Ramos (cell line): Measurements from ENCODE around the gene PNMA3.
"Not testable (repeated sequence)": the region's sequence is repeated elsewhere in the genome, so short reads cannot be mapped to it uniquely, and the experiment has no call there.

Experiments
- in situ Hi-C: fragments of 300-500 bp; cut with MboI; formaldehyde crosslinking; loops from one replicate; pipeline ENCODE4 v1.14.3; 2022; ENCODE audit warnings: low sequenced_read_pairs; ENCODE audit not compliant: unreplicated experiment

Gene PNMA3

DNA sequence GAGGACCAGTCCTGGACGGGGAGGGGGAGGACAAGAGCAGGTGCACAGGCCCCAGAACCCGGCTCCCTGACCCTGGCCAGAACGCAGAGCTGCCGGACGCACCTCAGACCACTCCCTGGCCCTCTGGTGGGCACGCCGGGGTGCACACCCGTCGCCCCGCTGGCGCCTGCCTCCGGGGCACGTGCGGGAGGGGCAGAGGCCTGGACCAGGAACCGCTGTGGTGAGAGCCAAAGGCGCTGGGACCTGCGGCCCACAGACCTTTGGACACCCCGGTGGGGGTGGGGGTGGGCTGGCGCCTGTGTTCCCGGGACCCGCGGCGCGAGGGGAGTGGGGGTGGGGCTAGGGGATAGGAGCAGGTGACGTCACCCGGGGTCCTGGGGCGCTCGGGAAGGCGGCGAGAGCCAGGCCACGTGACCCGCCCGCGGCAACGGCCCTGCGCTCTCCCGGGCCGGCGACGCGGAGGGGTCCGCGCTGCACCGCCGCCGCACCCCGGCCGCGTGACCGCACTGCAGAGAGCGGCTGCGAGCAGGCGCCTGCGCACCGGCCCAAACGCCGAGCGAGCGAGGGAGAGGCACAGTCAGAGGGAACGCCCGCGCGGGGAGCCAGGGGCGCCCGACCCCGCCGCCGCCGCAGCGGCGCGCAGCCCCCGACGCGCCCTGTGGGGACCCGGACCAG, 15.8 kb downstream of the PNMA3 start, which contains the start of gene PNMA6A:
TSS of gene PNMA6A (plus strand) at position 546 of the 675 bp plus-strand sequence. CDS start 609 bp downstream, outside the sequence.
- in situ Hi-C loops = not testable (repeated sequence)

GRCh38 chrX:153073331-153073730, 17.1 kb downstream of the PNMA3 start:
- in situ Hi-C loops = not testable (repeated sequence)

DNA sequence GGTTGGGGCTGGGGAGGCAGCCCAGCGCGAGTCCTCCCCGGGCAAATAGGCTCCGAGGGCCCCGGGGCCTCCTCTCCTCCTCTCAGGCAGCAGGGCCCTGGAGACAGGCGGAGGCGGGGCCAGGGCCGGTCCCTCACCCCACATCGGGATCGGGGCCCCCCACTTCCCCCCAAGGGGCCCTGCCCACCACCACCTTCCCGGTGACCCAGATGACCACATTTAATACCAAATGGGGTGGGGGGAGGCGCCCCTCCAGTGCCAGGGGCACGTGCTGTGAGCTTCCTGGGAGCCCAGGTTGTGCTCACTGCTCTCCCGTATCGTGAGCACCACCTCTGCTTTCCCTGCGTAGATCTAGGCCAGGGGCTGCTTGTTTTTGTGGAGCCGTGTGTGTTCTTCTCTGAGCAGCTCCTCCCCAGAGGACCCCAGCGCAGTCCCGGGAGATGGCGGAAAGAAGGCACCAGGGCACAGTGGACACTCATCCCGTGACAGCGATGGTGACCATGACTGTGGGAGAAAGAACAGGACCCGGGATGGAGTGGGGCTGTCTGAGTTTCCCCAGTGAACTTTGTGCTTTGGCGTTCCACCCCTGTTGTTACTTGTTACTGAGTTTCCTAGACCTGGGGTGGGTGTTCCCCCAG, 18.1 kb downstream of the PNMA3 start:
- in situ Hi-C loops = no loop called here

DNA sequence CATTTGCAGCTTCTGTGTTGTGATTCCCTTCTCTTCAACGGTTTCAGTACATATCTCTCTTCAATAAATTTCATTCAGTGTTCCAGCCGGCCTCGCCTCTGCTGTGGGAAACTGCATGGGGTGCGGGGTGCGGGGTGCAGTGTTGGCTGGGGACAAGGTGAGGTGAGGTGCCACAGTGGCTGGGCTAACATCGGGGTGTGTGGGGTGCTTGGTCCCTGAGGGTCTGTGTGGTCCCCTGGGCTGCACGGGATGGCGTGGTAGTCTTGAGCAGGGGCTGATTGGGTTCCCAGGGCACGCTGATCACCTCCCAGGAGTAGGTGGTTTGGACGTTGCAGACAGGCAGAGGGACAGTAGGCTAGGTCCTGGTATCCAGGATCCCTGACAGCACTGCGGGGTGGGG, 18.7 kb downstream of the PNMA3 start:
- in situ Hi-C loops = no loop called here

GRCh38 chrX:153075366-153075765, 19.1 kb downstream of the PNMA3 start:
- in situ Hi-C loops = no loop called here

DNA sequence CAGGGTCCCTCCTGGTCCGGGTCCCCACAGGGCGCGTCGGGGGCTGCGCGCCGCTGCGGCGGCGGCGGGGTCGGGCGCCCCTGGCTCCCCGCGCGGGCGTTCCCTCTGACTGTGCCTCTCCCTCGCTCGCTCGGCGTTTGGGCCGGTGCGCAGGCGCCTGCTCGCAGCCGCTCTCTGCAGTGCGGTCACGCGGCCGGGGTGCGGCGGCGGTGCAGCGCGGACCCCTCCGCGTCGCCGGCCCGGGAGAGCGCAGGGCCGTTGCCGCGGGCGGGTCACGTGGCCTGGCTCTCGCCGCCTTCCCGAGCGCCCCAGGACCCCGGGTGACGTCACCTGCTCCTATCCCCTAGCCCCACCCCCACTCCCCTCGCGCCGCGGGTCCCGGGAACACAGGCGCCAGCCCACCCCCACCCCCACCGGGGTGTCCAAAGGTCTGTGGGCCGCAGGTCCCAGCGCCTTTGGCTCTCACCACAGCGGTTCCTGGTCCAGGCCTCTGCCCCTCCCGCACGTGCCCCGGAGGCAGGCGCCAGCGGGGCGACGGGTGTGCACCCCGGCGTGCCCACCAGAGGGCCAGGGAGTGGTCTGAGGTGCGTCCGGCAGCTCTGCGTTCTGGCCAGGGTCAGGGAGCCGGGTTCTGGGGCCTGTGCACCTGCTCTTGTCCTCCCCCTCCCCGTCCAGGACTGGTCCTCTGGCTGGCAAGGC, 21.3 kb downstream of the PNMA3 start:
- in situ Hi-C loops = not testable (repeated sequence)

GRCh38 chrX:153083238-153083923, 27.1 kb downstream of the PNMA3 start:
- in situ Hi-C loops = not testable (repeated sequence)

DNA sequence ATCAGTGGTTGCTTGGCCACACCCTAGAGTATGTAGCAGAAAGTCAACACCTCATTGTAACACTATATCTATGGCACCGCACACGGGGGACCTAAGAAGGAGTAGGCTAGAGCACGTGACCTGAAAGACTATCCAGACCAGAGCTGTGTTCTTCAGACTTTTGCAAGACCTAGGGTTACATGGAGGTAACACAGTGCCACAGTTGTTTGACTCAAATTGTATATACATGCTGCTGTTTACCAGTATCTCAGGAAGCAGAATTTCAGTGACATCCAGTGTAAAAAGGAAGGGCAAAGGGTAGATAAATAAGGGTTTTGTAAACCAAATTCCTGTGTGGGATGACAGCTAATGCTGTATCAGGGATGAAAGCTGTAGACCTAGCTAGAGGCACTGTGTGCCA, 46.1 kb downstream of the PNMA3 start:
- in situ Hi-C loops = no loop called here

DNA sequence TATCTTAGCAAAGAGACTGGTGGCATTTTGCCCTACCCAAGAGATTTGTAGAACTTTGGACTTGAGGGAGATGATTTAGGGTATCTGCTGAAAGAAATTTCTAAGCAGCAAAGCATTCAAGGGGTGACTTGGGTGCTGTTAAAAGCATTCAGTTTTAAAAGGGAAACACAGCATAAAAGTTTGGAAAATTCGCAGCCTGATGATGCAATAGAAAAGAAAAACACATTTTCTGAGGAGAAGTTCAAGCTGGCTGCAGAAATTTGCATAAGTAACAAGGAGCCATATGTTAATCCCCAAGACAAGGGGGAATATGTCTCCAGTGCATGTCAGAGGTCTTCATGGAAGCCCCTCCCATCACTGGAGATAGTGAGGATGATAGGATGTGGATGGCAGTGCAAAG, 48.7 kb downstream of the PNMA3 start:
- in situ Hi-C loops = not testable (repeated sequence)

DNA sequence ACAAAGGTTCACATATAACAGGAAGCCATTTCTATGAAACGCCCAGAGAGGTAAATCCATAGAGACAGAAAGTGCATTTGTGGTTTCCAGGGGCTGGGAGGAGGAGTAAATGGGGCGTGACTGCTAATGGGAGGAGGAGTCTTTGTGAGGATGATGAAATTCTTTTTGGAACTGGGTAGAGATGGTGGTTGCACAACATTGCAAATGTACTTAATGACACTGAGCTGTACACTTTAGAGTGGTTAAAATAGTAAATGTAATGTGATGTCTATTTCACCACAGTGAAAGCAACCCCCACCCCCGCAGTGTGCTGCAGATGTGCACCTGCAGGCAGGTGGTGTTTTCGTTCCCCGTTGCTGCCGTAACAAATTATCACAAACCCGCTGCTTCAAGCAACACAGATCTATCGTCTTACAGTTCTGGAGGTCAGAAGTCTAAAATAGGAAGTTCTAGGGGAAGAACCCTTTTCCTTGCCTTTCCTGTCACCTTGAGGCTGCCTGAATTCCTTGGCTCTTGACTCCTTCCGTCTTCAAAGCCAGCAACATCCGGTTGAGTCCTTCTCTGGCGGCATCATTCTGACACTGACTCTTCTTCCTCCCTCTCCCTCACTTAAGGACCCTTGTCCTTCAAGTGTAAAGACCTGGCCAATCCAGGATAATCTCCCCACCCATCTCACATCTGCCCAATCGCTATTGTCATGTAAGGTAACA, 50.0 kb downstream of the PNMA3 start:
- in situ Hi-C loops = not testable (repeated sequence)
